HepG2 (cell line): Measurements from ENCODE around the gene VCAM1. TPM values are rescaled to one million over a fixed set of nuclear protein-coding genes. Genes with fewer than 3 reads are reported as not detected.

Experiments used
- ATAC-seq: fragments of 200-7000 bp; cut with Tn5 transposase; 3 replicates; pipeline ENCODE4 v1.9.1; 2020; ENCODE audit warnings: mild to moderate bottlenecking, moderate library complexity
- BruUV-seq: library from RNA; stranded (reverse); fragments of 400-500 nt; replicated peaks from 2 replicates; lab custom pipeline; 2021; lab: Mats Ljungman, UMichigan
- CTCF ChIA-PET: fragments of 300-600 bp; formaldehyde crosslinking; extraction: SDS; loops from one replicate; lab custom pipeline; 2021; ENCODE audit warnings: low total read pairs, inconsistent platforms, low intra/inter-chr PET ratio; lab: Yijun Ruan, JAX
- POLR2A ChIA-PET: fragments of 350-600 bp; sonication (Branson Sonifier 250); formaldehyde crosslinking; loops from one replicate; lab custom pipeline; 2020; ENCODE audit warnings: antibody characterized with exemption, inconsistent platforms; lab: Yijun Ruan, JAX
- DNase-seq: peaks from one replicate; pipeline ENCODE4 v3.0.0-alpha.2; 2015; ENCODE audit warnings: low spot score
- FAIRE-seq: peaks from 3 replicates; lab custom pipeline; 2011; peaks lifted over from hg19 to GRCh38; lab: Jason Lieb, UNC
- H2AFZ ChIP-seq: one replicate; pipeline ENCODE4 v1.6.1; 2011; ENCODE audit warnings: low read length, inconsistent platforms
- H3K27ac ChIP-seq: fragments of 300-600 bp; 3 replicates; pipeline ENCODE4 v1.8.0; 2011; ENCODE audit warnings: mixed run types, mild to moderate bottlenecking, mixed read lengths, low read length, inconsistent platforms; ENCODE audit not compliant: insufficient read depth; ENCODE audit errors: extremely low read length
- H3K27me3 ChIP-seq, 2 experiments: fragments of 200-600 bp in 1 of 2; 2 replicates in 1 of 2; 3 replicates in 1 of 2; pipeline versions ENCODE4 v1.6.0 to v1.8.0; 2011; ENCODE audit warnings: low read length in 2 of 2, mild to moderate bottlenecking in 2 of 2, moderate library complexity in 2 of 2, inconsistent platforms in 1 of 2; ENCODE audit not compliant: insufficient read depth in 2 of 2, control insufficient read depth in 1 of 2
- H3K36me3 ChIP-seq, 2 experiments: fragments of 200-600 bp in 1 of 2; replicated peaks in 1 of 2; 2 replicates in 1 of 2; 3 replicates in 1 of 2; pipeline versions ENCODE4 v1.5.1 to v1.8.0; 2011; ENCODE audit warnings: low read length in 2 of 2, inconsistent platforms in 1 of 2; ENCODE audit not compliant: insufficient read depth in 2 of 2, control insufficient read depth in 1 of 2
- H3K4me1 ChIP-seq: 2 replicates; pipeline ENCODE4 v1.5.1; 2012; ENCODE audit warnings: low read length, inconsistent platforms; ENCODE audit not compliant: insufficient read depth
- H3K4me2 ChIP-seq: 2 replicates; pipeline ENCODE4 v1.6.0; 2011; ENCODE audit warnings: low read depth, low read length, inconsistent platforms
- H3K4me3 ChIP-seq, 3 experiments: fragments of 200-600 bp in 1 of 3; sonication (generic), shearing (Covaris generic) in 1 of 3; replicated peaks in 1 of 3; 2 replicates each; pipeline ENCODE4 v1.5.1; 2011 to 2016; ENCODE audit warnings: low read length in 3 of 3, inconsistent platforms in 2 of 3, low read depth in 2 of 3, mild to moderate bottlenecking in 2 of 3, control low read depth in 1 of 3, mixed read lengths in 1 of 3; ENCODE audit not compliant: insufficient read depth in 1 of 3
- H3K79me2 ChIP-seq: one replicate; pipeline ENCODE4 v1.6.1; 2011; ENCODE audit warnings: low read length, inconsistent platforms; ENCODE audit not compliant: insufficient read depth
- H3K9ac ChIP-seq: 2 replicates; pipeline ENCODE4 v1.6.0; 2011; ENCODE audit warnings: mild to moderate bottlenecking, low read depth, low read length, inconsistent platforms; ENCODE audit not compliant: insufficient read depth
- H3K9me3 ChIP-seq: 2 replicates; pipeline ENCODE4 v1.5.1; 2012; ENCODE audit warnings: mild to moderate bottlenecking, low read length
- H4K20me1 ChIP-seq: 2 replicates; pipeline ENCODE4 v1.6.0; 2011; ENCODE audit warnings: inconsistent platforms, mild to moderate bottlenecking, low read length, moderate library complexity; ENCODE audit not compliant: insufficient read depth
- MAFG ChIP-seq: sonication (generic); formaldehyde crosslinking; IDR thresholded peaks from 2 replicates; pipeline ENCODE4 v1.5.1; 2020; ENCODE audit warnings: mild to moderate bottlenecking, missing genetic modification reagents
- MED1 ChIP-seq: sonication (generic); formaldehyde crosslinking; IDR thresholded peaks from 2 replicates; pipeline ENCODE4 v1.4.0; 2020; ENCODE audit warnings: missing genetic modification reagents
- MYC ChIP-seq: sonication (generic); formaldehyde crosslinking; IDR thresholded peaks from 2 replicates; pipeline ENCODE4 v1.9.0; 2021; ENCODE audit warnings: missing genetic modification reagents, borderline replicate concordance
- NR1H2 ChIP-seq: sonication (generic); formaldehyde crosslinking; IDR thresholded peaks from 2 replicates; pipeline ENCODE4 v1.8.1; 2022; ENCODE audit warnings: low read depth, missing genetic modification reagents, borderline replicate concordance
- PRDM4 ChIP-seq: sonication (generic); formaldehyde crosslinking; IDR thresholded peaks from 2 replicates; pipeline ENCODE4 v1.9.0; 2021; ENCODE audit warnings: missing genetic modification reagents, borderline replicate concordance
- SAFB2 ChIP-seq: sonication (generic); formaldehyde crosslinking; IDR thresholded peaks from 2 replicates; pipeline ENCODE4 v1.5.1; 2020; ENCODE audit warnings: missing genetic modification reagents, low read depth, mild to moderate bottlenecking, borderline replicate concordance
- ZNF510 ChIP-seq: sonication (generic); formaldehyde crosslinking; IDR thresholded peaks from 2 replicates; pipeline ENCODE4 v1.4.0; 2020; ENCODE audit warnings: low read depth, mild to moderate bottlenecking, missing genetic modification reagents
- ZNF7 ChIP-seq: IDR thresholded peaks from 2 replicates; pipeline ENCODE4 v1.6.1; 2016; ENCODE audit warnings: missing biosample characterization, missing genetic modification reagents
- ZNF850 ChIP-seq: sonication (generic); formaldehyde crosslinking; conservative IDR thresholded peaks from 2 replicates; pipeline ENCODE4 v1.9.0; 2021; ENCODE audit warnings: mild to moderate bottlenecking, missing genetic modification reagents
- WGBS: methylation state at CpG from one replicate; pipeline ENCODE4 v1.1.6; 2017; ENCODE audit warnings: low lambda C conversion rate; 5-methylcytosine and 5-hydroxymethylcytosine counted together
- in situ Hi-C: cut with HindIII; loops from 2 replicates; pipeline ENCODE4 v1.10.0; 2017; ENCODE audit warnings: low pct_unique_long_range_greater_than_20kb; ENCODE audit not compliant: extremely low pct_ligation_motif_present
- intact Hi-C: fragments of 100-400 bp; cut with micrococcal nuclease; formaldehyde crosslinking; loops from one replicate; pipeline ENCODE4 v1.10.0; 2022; ENCODE audit not compliant: unreplicated experiment
- polyA plus RNA-seq, 8 experiments: library from polyadenylated mRNA; depleted of rRNA in 3 of 8; stranded (reverse) in 7 of 8; unstranded in 1 of 8; fragments of >200 nt; fragmentation: Illumina TruSeq in 4 of 8; extraction: Trizol in 4 of 8; gene quantifications; 2 replicates each; pipeline versions ENCODE4 v1.2.1 to v1.2.3, GENCODE V29; 2011 to 2016; ENCODE audit warnings: low read depth in 4 of 8, missing spikeins in 1 of 8, mixed read lengths in 1 of 8; ENCODE audit not compliant: insufficient read depth in 1 of 8
- total RNA-seq, 5 experiments: library from RNA; depleted of rRNA; stranded (reverse); fragments of >200 nt; fragmentation: Illumina TruSeq; extraction: Trizol; gene quantifications; 2 replicates each; pipeline ENCODE4 v1.2.3, GENCODE V29; 2016; ENCODE audit warnings: low read depth in 1 of 5
- TF ChIP-seq, protein P1 (sequence below), 2 experiments: sonication (generic) in 1 of 2; formaldehyde crosslinking in 1 of 2; IDR thresholded peaks; 2 replicates each; pipeline versions ENCODE4 v1.5.1 to v1.6.1; 2011 to 2020; ENCODE audit warnings: borderline replicate concordance in 1 of 2, low read depth in 1 of 2, low read length in 1 of 2, mild to moderate bottlenecking in 1 of 2, missing genetic modification reagents in 1 of 2, moderate library complexity in 1 of 2
- TF ChIP-seq, protein P2 (sequence below): sonication (generic); formaldehyde crosslinking; IDR thresholded peaks from 2 replicates; pipeline ENCODE4 v1.4.0; 2020; ENCODE audit warnings: low read depth, mild to moderate bottlenecking, missing genetic modification reagents

VCAM1 gene
- total and polyA plus RNA-seq, 2 of the 13 experiments (the other 11 are each of a cell fraction or from before 2014, with no cell fraction given) = not detected

- POLR2A ChIA-PET = no interaction called here
- Histone ChIP-seq H3K36me3 (no peaks in the 10 kb centered on the region), H3K79me2 (no peaks in the 10 kb centered on the region), H3K4me3 (no peak overlapping the region), H3K27me3 (no peaks in the 10 kb centered on the region), H3K9ac (no peak overlapping the region), H2AFZ (no peak overlapping the region), H3K9me3 (no peaks in the 10 kb centered on the region), H3K4me1 (no peaks in the 10 kb centered on the region), H4K20me1 (no peaks in the 10 kb centered on the region), H3K4me2 (no peak overlapping the region), H3K27ac (no peak overlapping the region)
- CTCF ChIA-PET = no interaction called here
- FAIRE-seq (no peak), DNase-seq (no peak), ATAC-seq (no peak)
- WGBS = 7% methylated on average over 2 of the region's 2 CpGs
- no TSS peak for BruUV-seq
- intact Hi-C loops = no loop called here
- in situ Hi-C loops = no loop called here
- TF ChIP-seq ZNF7 (CRISPR knock-in tag) (no peak), NR1H2 (CRISPR knock-in tag) (no peak), MYC (CRISPR knock-in tag) (no peak), MAFG (no peak), ZNF850 (no peak), PRDM4 (CRISPR knock-in tag) (no peak), MED1 (CRISPR knock-in tag) (no peak), SAFB2 (CRISPR knock-in tag) (no peak), ZNF510 (CRISPR knock-in tag) (no peak)
- TF ChIP-seq, protein P1, sequence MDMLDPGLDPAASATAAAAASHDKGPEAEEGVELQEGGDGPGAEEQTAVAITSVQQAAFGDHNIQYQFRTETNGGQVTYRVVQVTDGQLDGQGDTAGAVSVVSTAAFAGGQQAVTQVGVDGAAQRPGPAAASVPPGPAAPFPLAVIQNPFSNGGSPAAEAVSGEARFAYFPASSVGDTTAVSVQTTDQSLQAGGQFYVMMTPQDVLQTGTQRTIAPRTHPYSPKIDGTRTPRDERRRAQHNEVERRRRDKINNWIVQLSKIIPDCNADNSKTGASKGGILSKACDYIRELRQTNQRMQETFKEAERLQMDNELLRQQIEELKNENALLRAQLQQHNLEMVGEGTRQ (IDR thresholded peaks at IDR 0.05; ENCODE audit: low read depth, low read length) = no peak
- TF ChIP-seq, protein P1 (CRISPR knock-in tag; IDR thresholded peaks at IDR 0.05; ENCODE audit: borderline replicate concordance) = no peak
- TF ChIP-seq, protein P2, sequence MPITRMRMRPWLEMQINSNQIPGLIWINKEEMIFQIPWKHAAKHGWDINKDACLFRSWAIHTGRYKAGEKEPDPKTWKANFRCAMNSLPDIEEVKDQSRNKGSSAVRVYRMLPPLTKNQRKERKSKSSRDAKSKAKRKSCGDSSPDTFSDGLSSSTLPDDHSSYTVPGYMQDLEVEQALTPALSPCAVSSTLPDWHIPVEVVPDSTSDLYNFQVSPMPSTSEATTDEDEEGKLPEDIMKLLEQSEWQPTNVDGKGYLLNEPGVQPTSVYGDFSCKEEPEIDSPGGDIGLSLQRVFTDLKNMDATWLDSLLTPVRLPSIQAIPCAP (CRISPR knock-in tag) = no peak
Observed at GRCh38 chr1:100769323-100769722, 49.8 kb downstream of the VCAM1 start.
